ENCODE measurements around the gene CASR.

GRCh38 chr3:122233101-122233952 is 49.9 kb downstream of the CASR start:
- TF ChIP-seq POLR2A (IDR thresholded peaks at IDR 0.05) (no peak), CTCF (IDR thresholded peaks at IDR 0.05) (no peak), EP300 (IDR thresholded peaks at IDR 0.05) (peak in 1 of 2 donors; percentile 48)

Measured in tibial nerve (tissue), 4 donors.